ENCODE data around the gene HPCA.

HPCA gene

DNA sequence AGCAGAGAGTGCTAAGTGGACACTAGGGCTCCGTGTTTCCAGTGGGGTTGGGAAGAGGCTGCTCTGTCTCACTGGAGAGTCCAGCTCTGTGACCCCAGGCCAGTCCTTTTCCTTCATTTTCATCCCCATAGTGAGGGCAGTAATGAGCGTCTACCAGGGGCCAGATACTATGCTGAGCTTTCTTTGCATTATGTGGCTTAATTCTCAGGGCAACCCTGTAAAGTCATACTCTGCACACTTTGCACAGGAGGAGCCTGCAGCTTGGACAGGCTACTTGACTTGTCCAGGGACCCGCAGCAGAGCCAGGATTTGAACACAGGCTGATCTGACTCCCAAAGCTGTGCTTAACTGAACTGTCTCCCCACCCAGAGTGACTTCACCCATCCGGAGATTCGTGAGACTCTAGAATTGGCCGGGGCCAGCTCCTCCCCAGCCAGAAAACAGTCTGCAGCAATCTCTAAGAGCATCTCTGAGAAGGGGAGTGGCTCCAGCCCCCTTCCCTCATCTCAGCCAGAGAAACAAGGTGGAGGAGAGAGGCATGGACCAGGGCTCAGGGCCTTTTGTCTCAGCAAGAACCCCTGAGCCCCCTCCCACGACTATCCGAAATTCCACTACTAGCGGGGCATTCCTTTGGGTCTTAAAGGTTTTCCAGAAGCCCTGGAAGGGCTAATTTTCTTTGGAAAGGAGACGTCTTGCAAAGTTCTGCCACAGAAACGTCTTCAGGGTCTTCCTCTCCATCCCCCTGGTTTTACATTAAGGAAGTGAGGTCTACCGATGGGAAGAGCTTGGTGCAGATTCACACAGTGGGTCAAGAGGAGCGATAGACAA lies 14.7 kb upstream of the HPCA start:
- peak; percentile 46 for DNase-seq (ENCODE audit: low spot score)

DNA sequence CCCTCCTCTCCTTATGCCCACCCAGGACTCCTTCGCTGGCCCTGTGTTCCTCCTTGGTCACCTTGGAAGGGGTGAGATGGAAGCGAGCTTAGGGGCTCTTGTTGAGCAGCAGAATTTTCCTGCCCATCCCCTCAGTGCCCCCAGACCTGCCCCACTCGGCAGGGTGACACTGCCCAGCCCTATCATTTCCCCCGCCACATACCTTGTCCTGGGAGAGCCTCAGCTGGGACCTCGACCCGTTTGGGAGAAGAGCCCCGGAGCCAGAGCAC lies 14.2 kb upstream of the HPCA start:
- DNase-seq (ENCODE audit: low spot score): no peak

DNA sequence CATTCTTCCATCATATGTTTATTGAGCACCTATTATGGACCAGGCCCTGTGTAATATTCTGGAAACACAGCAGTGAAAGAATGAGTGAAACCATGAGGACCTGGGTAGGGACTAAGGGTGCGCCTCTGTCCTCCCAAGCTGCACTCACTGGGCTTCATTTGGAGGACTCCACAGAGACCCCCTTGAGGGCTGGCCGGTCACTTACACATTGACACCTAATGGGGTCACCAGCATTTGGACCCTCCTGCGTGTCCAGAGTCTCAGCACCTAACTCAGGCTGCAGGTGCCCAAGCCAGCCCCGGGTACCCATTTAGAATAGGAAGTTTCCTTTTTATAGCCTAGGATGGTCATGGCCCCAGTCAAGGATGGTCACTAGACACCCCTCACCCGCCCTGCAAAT lies 12.8 kb upstream of the HPCA start:
- no peak for DNase-seq (ENCODE audit: low spot score)

DNA sequence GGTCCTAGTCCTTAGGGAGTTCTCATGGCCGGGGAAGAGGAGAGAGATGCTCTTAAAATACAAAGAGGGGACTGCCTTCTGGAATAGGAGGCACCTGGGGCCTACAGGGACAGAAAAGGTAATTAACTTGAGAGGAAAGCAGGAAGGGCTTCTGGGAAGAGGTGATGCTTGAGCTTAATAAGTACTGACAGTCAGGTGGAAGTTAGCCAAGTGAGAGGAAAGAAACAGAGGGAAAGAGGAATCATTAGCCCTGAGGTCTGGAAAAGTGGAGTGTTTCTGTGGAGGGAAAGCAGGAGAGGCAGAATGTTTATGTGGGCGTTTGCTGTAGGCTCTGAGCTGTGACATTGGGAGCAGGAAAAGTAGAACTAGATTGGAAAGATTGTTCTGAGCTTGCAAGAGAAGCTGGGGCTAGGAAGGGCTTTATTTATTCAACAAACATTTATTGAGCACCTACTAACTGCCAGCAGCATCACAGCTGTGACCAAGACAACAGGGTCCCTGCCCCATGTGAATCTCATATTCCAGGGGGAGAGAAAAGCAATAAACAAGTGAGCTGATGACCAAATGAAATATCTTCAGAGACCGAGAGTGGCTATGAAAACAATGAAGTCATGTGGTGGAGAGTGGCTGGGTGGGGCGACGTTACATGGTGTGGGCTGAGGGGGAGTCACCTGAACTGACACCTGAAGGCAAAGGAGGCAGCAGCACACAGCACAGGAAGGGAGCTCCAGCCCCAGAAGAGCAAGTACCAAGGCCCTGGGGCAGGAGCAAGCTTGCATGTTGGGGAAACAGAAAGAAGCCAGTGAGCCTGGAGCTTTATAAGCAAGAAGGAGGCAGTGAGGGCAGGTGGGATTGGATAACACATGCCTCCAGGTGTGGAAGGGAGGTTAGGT lies 11.2 kb upstream of the HPCA start:
- no peak for DNase-seq (ENCODE audit: low spot score)

DNA sequence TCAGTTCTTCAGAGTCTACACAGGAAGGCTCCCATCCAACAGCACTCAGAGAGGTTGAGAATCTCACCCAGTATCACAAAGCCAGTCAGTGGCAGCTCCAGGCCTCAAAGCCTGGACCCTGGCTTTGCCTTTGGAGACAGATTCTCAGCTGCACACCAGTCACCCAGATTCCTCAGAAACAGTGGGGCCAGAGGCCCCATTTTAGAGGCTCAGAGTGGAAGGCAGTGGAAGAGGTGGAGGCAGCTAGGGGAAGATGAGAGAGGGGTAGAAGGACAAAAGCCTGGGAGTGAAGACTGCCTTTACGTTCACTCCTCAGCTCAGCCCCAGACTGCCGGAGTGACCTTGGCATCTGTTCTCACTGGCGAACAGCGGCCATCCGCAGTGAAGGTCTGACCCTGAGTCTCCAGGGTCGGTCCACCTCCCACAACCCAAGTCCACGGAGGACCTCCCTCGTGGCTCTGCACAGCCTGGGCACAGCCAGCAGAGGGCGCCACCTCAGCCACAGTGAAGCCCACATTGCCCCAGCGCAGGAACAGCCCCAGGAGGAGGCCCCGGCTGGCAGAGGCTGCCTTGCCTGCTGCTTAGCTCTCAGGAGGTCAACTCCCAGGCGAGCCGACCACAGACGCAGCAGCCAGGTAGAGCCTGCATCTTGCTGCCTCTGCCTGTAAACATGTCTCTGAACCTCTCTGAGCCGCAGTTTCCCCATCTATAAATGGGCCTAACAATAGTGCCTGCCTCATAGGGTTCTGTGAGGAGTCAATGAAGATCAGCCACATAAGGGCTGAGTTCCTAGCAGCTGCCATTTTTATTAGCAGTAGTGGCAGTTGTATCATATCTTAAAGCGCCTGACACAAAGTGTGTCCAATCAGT lies 9.7 kb upstream of the HPCA start:
- peak; percentile 50 for DNase-seq (ENCODE audit: low spot score)

DNA sequence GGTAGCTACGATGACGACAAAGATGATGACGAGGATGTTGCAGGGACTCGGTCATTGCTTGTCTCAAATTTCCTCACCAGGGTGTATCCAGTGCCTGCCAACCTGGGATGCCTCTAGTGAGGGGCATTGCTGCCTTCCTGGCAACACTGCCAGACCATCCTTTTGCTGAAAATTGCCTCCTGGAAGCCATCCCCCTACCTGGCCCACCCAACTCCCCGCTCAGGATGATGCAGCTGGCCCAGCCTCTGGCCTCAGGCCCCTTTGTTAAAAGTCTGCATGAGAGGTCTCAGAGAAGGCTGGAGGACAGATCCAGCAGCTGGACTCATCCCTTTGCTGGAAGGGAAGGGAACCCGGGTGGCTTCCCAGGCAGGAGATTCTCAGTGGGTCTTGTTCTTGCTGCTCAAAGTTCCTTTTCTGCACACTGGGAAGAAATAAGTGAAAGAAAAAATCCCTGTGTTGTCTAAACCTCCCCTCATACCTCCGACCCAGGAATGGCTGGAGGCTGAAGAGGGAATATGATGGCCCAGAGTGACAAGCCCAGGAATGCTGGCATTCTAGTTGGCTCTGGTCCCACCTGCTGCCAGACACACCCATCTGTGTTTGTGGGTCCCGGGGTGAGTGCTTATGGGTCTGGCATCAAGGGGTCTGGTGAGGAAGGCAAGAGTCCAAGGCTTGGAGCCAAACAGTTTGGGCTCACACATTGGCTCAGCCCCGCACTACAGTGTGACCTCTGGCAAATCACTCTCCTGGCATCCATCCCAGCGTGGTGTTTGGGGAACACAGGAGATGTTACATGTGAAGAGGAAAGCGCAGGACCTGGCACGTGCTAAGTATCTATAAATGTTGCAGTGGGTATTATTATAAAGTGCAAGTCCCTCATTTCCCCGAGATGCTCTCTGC lies 8.8 kb upstream of the HPCA start:
- peak; percentile 78 for DNase-seq (ENCODE audit: low spot score)

DNA sequence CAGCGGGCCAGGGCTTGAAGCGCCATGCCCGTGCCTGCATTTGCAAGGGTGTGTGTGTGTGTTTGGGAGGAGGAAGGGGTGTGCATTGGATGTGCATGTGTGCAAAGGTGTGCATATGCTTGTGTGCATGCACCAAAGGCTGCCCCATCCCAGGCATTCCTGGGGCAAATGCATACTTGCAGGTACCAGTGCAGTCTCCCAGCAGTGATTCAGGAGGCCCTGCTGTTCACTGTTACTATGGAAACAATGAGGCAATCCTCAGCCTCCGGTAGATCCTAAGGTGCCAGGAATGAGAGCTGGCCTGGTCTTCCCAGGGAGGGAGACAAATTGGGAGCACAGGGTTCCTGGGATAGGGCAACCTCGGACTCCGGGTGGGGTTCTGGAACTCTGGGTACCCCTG lies 8.1 kb upstream of the HPCA start:
- peak; percentile 93 for DNase-seq (ENCODE audit: low spot score)

DNA sequence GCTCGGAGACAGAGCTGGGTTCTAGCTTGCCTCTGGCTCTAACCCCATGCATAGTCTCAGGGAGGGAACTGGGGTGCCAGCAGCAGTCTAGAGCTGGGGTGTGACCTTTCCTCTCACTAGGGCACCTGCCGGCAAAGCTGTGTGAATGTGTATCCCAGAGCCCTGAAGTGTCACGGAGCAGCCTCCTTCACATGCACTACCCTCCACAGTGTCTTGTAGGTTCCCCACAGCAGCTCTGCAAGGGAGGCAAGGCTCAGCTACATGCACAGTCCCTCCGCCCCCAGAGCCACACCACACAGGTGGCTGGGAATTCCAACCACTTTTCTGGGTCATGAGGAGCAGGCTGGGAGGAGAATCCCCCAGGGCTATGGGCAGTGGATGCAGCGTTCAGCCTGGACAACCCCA lies 7.7 kb upstream of the HPCA start:
- DNase-seq (ENCODE audit: low spot score): no peak

DNA sequence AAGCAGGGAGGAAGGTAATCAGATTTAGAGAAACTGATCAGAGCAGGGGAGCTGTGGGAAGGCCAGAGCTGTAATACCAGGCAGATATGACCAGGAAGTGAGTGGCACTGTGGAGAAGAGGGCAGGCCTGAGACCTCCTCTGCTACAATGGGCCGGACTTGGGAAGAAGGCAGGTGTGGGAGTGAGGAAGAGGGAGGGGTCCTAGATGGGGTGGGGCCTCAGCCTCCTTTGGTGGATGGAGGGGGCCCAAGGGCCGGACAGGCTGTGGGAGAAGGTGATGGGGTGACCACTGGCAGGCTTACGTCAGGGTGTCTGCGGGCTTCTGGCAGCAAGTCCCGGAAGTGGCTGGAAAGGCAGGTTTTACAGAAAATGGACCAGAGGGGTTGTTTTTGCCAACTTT lies 5.0 kb upstream of the HPCA start:
- DNase-seq (ENCODE audit: low spot score): no peak

DNA sequence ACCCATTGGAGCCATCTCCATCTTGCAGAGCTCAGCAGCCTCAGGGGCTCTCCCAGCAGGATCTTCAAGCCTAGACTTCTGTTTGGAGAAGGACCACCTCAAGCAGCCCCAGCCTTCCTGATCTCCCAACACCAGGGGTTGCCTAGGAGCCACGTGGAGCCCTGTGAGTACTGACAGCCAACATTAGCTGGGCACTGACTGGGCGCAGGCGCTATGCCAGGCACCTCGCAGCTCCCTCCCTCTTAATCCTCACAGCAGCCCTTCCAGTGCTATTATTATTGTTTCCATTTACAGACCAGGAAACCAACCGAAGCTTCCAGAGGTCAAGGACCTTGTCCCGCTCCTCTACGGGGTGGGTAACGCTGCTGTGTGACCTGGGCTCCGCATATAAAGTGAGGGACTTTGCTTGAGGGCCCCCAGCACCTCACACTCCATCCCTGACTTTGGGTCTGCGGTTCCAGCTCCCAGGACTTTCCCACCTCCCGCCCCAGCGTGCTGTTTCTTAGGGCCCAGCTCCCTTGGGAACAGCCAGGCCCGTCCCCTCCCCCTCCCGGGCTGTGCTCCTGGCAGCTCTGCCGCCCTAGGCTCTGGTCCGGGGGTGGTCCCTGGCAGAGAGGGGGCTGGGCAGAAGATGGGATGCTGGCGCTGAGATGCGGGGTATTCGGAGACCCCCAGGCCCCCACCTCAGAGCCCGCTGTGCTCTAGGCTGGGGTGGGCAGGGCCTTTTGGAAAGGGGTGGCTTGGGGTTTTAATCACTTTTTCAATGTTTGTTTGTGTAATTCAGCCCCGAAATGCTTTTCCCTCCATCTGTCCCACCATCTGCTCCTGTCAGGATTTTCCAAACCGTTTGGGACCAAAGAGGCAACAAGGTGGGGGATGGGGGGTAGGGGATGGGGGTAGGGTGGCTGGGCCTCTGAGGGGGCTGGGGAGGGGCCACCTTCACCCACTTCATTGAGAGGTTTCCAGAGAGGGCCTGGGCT lies 4.1 kb upstream of the HPCA start:
- DNase-seq (ENCODE audit: low spot score): peak; percentile 92

DNA sequence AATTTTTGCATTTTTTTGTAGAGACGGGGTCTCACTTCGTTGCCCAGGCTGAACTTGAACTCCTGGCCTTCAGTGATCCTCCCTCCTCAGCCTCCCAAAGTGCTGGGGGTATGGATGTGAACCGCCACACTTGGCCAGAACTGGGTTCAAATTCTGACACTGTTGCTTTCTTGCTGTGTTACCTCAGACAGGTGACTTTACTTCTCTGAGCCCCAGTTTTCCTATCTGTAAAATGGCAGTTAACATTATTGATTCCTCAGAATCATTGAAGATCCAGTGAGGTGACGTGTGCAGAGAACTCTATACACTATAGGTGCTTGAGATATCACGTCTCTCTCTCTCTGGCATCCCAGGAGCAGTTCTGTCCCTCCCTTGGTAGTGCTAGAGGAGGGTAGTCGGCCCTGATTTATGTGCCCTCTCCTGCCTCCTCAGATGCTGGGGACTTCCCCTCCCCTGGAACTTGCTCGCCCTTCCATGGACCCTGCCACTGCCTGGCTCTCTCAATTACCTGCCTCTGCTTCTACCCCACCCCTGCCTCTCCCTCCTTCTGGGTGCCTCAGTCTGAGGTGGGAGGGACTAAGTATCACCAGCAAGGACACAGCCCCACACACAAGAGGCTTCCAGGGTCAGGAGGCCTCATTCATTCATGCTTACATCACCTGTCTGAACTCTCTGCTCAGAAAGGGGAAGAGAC lies 2.8 kb upstream of the HPCA start:
- DNase-seq (ENCODE audit: low spot score): no peak

DNA sequence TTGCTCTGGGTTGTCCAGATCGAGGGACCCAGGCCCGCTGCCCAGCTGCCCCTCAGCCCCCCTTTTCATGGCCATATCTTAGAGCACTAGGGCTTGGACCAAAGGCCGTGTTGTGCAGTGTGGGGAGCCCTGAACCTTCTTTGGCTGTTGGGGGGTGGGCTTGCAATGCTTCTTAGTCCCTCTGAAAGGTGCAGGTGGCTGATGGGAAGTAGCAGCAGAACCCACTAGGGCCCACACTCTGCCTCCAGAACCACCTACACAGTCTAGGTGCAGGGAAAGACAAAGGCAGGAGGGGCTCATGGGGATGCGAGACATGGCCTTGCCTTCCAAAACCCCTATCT lies 2.3 kb upstream of the HPCA start:
- no peak for DNase-seq (ENCODE audit: low spot score)

DNA sequence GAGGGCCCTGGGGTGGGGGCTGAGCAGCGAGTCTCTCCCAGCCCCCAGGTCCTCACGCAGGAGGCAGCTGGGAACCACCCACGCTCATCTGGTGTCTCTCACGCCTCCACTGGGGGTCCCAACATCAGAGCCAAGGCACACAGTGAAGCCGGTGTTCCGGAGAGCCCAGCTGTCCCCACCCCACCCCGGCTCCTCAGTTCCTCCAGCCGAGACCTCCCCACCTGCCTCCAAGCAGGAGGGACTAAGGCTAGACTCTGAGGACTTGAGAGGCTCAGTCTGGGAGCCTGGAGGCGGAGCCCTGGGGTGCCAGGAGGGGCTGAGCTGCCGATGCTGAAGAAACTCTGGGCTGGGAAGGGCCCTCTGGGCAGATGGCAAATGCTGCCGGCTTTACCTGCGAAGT lies 1.6 kb upstream of the HPCA start:
- DNase-seq (ENCODE audit: low spot score): no peak

DNA sequence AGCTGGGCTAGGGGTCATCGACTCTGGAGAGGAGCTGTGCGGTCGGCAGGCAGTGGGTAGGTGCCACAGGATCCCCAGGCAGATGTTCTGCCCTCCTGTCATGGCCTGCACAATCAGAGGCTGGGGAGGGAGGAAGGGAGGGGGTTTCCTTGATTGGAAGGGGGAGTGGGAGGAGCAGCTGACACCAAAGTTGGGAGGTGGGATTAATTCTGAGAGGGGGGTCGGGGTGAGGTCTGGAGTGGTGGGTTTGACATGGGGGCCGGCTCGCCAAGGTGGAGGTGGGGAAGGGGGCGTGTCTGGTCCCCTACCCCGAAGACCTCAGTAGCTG lies 651 bp upstream of the HPCA start:
- no peak for DNase-seq (ENCODE audit: low spot score)

DNA sequence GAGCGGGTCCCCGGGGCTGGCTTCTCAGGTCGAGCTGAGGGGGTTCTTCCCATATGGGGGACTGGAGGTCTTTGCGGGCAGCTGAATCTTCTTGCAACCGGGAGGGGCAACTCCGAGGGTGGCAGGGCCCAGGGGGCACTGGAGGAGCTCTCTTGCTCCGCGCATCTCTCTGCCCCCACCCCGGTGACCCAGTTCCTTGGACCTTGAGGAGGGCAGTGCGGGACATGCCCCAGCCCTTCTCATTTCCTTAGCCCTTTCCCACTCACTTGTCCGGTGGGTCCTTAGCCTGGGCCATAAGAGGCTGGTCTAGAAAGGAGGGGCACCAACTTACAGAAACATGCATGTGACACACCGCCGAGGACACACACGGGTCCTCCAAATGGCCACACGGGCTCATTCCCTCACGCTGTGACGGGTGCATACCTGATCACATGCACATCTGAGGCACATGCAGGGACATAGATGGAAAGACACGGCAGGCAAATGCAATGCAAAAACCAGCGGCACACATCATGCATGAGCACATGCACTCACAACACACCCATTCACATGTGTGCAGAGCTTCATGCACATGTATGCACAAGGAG lies 630 bp downstream of the HPCA start:
- DNase-seq (ENCODE audit: low spot score): peak; percentile 49

DNA sequence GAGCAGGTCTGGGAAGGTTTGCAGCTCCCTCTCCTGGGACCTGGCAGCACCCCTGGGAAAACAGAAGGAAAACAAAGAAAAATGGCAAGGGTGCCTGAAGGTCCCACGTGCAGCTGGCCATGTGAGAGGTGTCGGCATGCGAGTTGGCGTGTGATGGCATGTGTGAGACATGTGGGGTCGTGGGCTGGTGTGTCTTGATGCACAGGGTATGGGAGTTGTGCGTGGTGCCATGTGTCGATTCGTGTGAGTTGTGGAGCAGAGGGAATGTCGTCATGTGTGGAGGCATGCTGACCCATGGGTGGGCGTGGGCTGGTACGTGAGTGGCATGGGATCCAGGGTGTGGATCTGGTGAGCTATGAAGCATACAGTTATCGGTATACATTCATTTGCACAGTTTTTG lies 1.3 kb downstream of the HPCA start:
- DNase-seq (ENCODE audit: low spot score): no peak

DNA sequence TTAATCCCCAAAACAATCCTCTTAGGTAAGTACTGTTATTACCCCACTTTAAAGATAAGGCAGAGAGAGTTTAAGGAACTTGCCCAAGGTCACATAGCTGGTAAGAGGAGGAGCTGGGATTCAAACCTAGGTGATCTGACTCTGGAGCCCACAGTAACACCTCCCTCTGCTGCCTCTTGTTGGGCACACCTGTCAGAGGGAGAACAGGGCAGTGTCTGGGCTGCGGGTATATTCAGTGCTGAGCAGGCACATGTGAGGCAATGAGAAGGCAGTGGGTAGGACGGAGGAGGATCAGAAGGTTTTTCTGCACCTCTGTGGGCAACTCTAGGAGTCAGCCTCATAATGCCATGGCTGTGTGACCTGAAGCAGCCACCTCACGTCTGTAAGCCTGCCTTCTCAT lies 1.8 kb downstream of the HPCA start:
- no peak for DNase-seq (ENCODE audit: low spot score)

DNA sequence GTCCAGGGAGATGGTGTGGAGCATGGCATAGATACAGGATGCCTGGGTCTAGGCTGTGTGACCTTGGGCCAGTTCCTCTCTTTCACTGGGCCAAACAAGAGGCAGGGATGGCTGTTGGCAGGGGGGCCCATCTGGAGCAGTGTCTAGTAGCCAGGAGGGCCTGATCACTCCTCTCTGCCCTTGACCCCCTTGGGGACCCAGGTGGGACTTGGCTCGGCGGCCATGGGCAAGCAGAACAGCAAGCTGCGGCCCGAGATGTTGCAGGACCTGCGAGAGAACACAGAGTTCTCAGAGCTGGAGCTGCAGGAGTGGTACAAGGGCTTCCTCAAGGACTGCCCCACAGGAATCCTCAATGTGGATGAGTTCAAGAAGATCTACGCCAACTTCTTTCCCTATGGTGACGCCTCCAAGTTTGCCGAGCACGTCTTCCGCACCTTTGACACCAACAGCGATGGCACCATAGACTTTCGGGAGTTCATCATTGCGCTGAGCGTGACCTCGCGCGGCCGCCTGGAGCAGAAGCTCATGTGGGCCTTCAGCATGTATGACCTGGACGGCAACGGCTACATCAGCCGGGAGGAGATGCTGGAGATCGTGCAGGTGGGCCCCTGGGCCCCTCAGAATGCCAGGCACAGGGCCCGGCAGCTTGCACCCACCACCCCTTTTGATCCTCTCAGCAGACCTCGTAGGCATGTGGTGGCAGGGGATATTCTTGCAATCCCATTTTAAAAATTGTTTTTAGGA lies 2.6 kb downstream of the HPCA start:
- no peak for DNase-seq (ENCODE audit: low spot score)

DNA sequence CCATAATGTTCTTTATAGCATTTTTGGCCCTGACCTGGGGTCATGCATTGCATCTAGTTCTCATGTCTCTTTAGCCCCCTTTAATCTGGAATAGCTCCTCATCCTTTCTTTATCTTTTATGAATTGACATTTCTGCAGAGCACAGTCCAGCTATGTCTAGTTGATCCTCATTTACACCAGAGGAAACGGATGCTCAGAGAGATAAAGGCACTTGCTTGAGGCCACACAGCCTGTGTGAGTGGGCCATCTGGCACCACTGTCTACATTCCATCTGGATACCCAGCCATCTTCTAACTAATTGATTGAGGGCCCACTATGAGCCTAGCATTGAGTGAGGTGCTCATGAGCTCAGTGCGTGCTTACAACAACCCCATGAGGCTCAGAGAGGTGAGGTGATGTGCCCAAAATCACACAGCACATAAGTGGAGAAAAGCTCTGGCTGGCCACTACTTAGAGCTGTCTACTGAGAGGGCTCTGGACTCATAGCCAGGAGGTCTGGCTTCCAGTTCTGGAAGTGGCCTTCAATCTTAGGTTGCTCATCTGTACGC lies 3.5 kb downstream of the HPCA start:
- DNase-seq (ENCODE audit: low spot score): no peak
